ENCODE data around the gene NAP1L4. TPM values are rescaled to one million over a fixed set of nuclear protein-coding genes. Genes with fewer than 3 reads are reported as not detected.
"Not testable (repeated sequence)": the region's sequence is repeated elsewhere in the genome, so short reads cannot be mapped to it uniquely, and the experiment has no call there.

The NAP1L4 gene
- total RNA-seq, 1 experiment from 2014 or later: 212 TPM

- H3K4me3 Mint-ChIP-seq: no peak overlapping the region
- H3K79me1 ChIP-seq (ENCODE audit: insufficient read depth, low read depth, low read length, poor library complexity, severe bottlenecking): no peaks in the 10 kb centered on the region
- H2BK12ac ChIP-seq (ENCODE audit: insufficient read length, low read depth, low read length): no peak overlapping the region
- no peak for DNase-seq
- H4K5ac ChIP-seq (ENCODE audit: insufficient read length, low read depth, low read length): no peak overlapping the region
- H2AK5ac ChIP-seq (ENCODE audit: insufficient read length, low read length): no peak overlapping the region
- no peak overlapping the region for H3K9ac ChIP-seq (ENCODE audit: extremely low read depth, insufficient read length, low read length)
- H3K4me1 Mint-ChIP-seq: peaks cover 7 to 11% of the 10 kb centered on the region in 2 experiments
- H3K9me3 Mint-ChIP-seq: peaks cover 6 to 18% of the 10 kb centered on the region in 2 experiments
- WGBS (ENCODE audit: extremely low coverage, insufficient read length, low lambda C conversion rate): no CpG with 5 or more reads among the region's 14 CpGs
- no peak overlapping the region for H4K91ac ChIP-seq (ENCODE audit: insufficient read length, low read depth, low read length)
- H3T11ph ChIP-seq (ENCODE audit: low read length): no peak overlapping the region
- H3K56ac ChIP-seq (ENCODE audit: insufficient read length, low read depth, low read length): no peak overlapping the region
- no peak overlapping the region for H2BK15ac ChIP-seq (ENCODE audit: low read depth, low read length)
- no peaks in the 10 kb centered on the region for H3K4me1 ChIP-seq (ENCODE audit: insufficient read depth, low read length)
- H3K27me3 Mint-ChIP-seq (ENCODE audit: low read depth): peaks cover 22% of the 10 kb centered on the region
- no peaks in the 10 kb centered on the region for H3K79me2 ChIP-seq (ENCODE audit: insufficient read depth, low read length)
- no peak overlapping the region for H2BK120ac ChIP-seq (ENCODE audit: low read depth, low read length, poor library complexity, severe bottlenecking)
- no peaks in the 10 kb centered on the region for H3K23me2 ChIP-seq (ENCODE audit: insufficient read length, low read depth, low read length, poor library complexity, severe bottlenecking)
- no peak overlapping the region for H2BK20ac ChIP-seq (ENCODE audit: low read depth, low read length, poor library complexity, severe bottlenecking)
- H2AFZ ChIP-seq (ENCODE audit: low read length): no peak overlapping the region
- no peak overlapping the region for H3K27ac Mint-ChIP-seq
- peaks cover 7 to 18% (median 18%) of the 10 kb centered on the region in 3 experiments for H3K36me3 Mint-ChIP-seq (ENCODE audit: insufficient read depth in 1 of 3, low read depth in 3 of 3)
- H3K23ac ChIP-seq (ENCODE audit: insufficient read length, low read depth, low read length): no peak overlapping the region
- H3K27ac ChIP-seq (ENCODE audit: insufficient read length, low read depth, low read length): no peak overlapping the region
- H4K20me1 ChIP-seq (ENCODE audit: control insufficient read depth, insufficient read depth, insufficient read length): peaks cover 4% of the 10 kb centered on the region
- H3K4ac ChIP-seq (ENCODE audit: low read depth, low read length): no peak overlapping the region
- H4K8ac ChIP-seq (replicated peaks; ENCODE audit: insufficient read length, low read depth, low read length): no peak overlapping the region
- H3K27me3 ChIP-seq (ENCODE audit: insufficient read depth, low read length): no peaks in the 10 kb centered on the region
- no peak overlapping the region for H3K18ac ChIP-seq (ENCODE audit: insufficient read length, low read depth, low read length)
- no peak for TF ChIP-seq CTCF (conservative IDR thresholded peaks at IDR 0.05)
- no peak overlapping the region for H3K14ac ChIP-seq (ENCODE audit: insufficient read depth, low read length)
- no peak overlapping the region for H3K4me2 ChIP-seq (ENCODE audit: insufficient read depth, insufficient read length, low read length)
- no peaks in the 10 kb centered on the region for H3K9me3 ChIP-seq (ENCODE audit: control insufficient read depth, low read depth, low read length)
- no peak overlapping the region for H2BK5ac ChIP-seq (ENCODE audit: insufficient read length, low read length)
Observed at GRCh38 chr11:2908130-2908529, 84.0 kb downstream of the NAP1L4 start.

- H3K23ac ChIP-seq (ENCODE audit: insufficient read length, low read depth, low read length); DNase-seq; H3K9me3 ChIP-seq (ENCODE audit: control insufficient read depth, low read depth, low read length); H4K91ac ChIP-seq (ENCODE audit: insufficient read length, low read depth, low read length); H3K79me1 ChIP-seq (ENCODE audit: insufficient read depth, low read depth, low read length, poor library complexity, severe bottlenecking); H2BK120ac ChIP-seq (ENCODE audit: low read depth, low read length, poor library complexity, severe bottlenecking); H2BK12ac ChIP-seq (ENCODE audit: insufficient read length, low read depth, low read length); H3K27ac Mint-ChIP-seq; H3K9ac ChIP-seq (ENCODE audit: extremely low read depth, insufficient read length, low read length); H3K79me2 ChIP-seq (ENCODE audit: insufficient read depth, low read length); H3K27me3 ChIP-seq (ENCODE audit: insufficient read depth, low read length); H2BK20ac ChIP-seq (ENCODE audit: low read depth, low read length, poor library complexity, severe bottlenecking); H4K20me1 ChIP-seq (ENCODE audit: control insufficient read depth, insufficient read depth, insufficient read length); H4K5ac ChIP-seq (ENCODE audit: insufficient read length, low read depth, low read length); H3K4me1 ChIP-seq (ENCODE audit: insufficient read depth, low read length); H2BK15ac ChIP-seq (ENCODE audit: low read depth, low read length); H2AFZ ChIP-seq (ENCODE audit: low read length); H2AK5ac ChIP-seq (ENCODE audit: insufficient read length, low read length); H2BK5ac ChIP-seq (ENCODE audit: insufficient read length, low read length); H3K4me3 Mint-ChIP-seq; H3T11ph ChIP-seq (ENCODE audit: low read length); H3K4ac ChIP-seq (ENCODE audit: low read depth, low read length); H3K23me2 ChIP-seq (ENCODE audit: insufficient read length, low read depth, low read length, poor library complexity, severe bottlenecking); H3K14ac ChIP-seq (ENCODE audit: insufficient read depth, low read length); H3K4me2 ChIP-seq (ENCODE audit: insufficient read depth, insufficient read length, low read length); H3K56ac ChIP-seq (ENCODE audit: insufficient read length, low read depth, low read length); H3K27ac ChIP-seq (ENCODE audit: insufficient read length, low read depth, low read length); H4K8ac ChIP-seq (replicated peaks; ENCODE audit: insufficient read length, low read depth, low read length); H3K18ac ChIP-seq (ENCODE audit: insufficient read length, low read depth, low read length): not testable (repeated sequence)
- peaks cover 11 to 21% of the 10 kb centered on the region in 2 experiments; a peak in 3 of 4 replicates for H3K4me1 Mint-ChIP-seq
- peaks cover 7 to 18% (median 18%) of the 10 kb centered on the region in 3 experiments for H3K36me3 Mint-ChIP-seq (ENCODE audit: insufficient read depth in 1 of 3, low read depth in 3 of 3)
- H3K9me3 Mint-ChIP-seq: peaks cover 6 to 18% of the 10 kb centered on the region in 2 experiments
- H3K27me3 Mint-ChIP-seq (ENCODE audit: low read depth): peaks cover 33% of the 10 kb centered on the region
- no CpG with 5 or more reads among the region's 7 CpGs for WGBS (ENCODE audit: extremely low coverage, insufficient read length, low lambda C conversion rate)
Observed at GRCh38 chr11:2905299-2905698, 86.8 kb downstream of the NAP1L4 start.

Data from H9 (cell line).